GM12878 (cell line): ENCODE results near the gene S1PR3. TPM values are rescaled to one million over a fixed set of nuclear protein-coding genes. Genes with fewer than 3 reads are reported as not detected.

Experiments
- ATAC-seq: fragments of 200-7000 bp; cut with Tn5 transposase; 3 replicates; pipeline ENCODE4 v1.9.1; 2020; ENCODE audit warnings: mild to moderate bottlenecking, moderate library complexity
- BruUV-seq: library from RNA; stranded (reverse); fragments of 400-500 nt; replicated peaks from 2 replicates; lab custom pipeline; 2021; lab: Mats Ljungman, UMichigan
- CTCF ChIA-PET: fragments of 300-600 bp; sonication (Branson Sonifier 250); formaldehyde crosslinking; extraction: SDS; loops from one replicate; lab custom pipeline; 2021; ENCODE audit warnings: inconsistent platforms; lab: Yijun Ruan, JAX
- POLR2A ChIA-PET: fragments of 350-600 bp; formaldehyde crosslinking; extraction: SDS; loops from one replicate; lab custom pipeline; 2021; ENCODE audit warnings: inconsistent platforms; lab: Charles Lee
- RAD21 ChIA-PET: fragments of 300-600 bp; sonication (Branson Sonifier 250); formaldehyde crosslinking; loops from one replicate; lab custom pipeline; 2023; ENCODE audit warnings: antibody characterized with exemption; ENCODE audit not compliant: unreplicated experiment; lab: Charles Lee
- SMC1A ChIA-PET: fragments of 300-600 bp; sonication (Branson Sonifier 250); formaldehyde crosslinking; loops from one replicate; lab custom pipeline; 2023; ENCODE audit not compliant: unreplicated experiment, uncharacterized antibody; lab: Charles Lee
- DNase-seq: peaks from one replicate; pipeline ENCODE4 v3.0.0-alpha.2; 2011; ENCODE audit warnings: low read depth, low spot score
- FAIRE-seq: peaks from 3 replicates; lab custom pipeline; 2011; peaks lifted over from hg19 to GRCh38; lab: Jason Lieb, UNC
- H2AFZ ChIP-seq: 2 replicates; pipeline ENCODE4 v1.6.0; 2011; ENCODE audit warnings: low read depth, low read length, control low read depth; ENCODE audit not compliant: control insufficient read depth
- H3K27ac ChIP-seq: 2 replicates; pipeline ENCODE4 v1.5.1; 2011; ENCODE audit warnings: control low read depth; ENCODE audit not compliant: control insufficient read depth, insufficient read depth
- H3K27me3 ChIP-seq, 2 experiments: replicated peaks in 1 of 2; 2 replicates each; pipeline versions ENCODE4 v1.6.0 to v1.6.1; 2011; ENCODE audit warnings: low read length in 1 of 2; ENCODE audit not compliant: control insufficient read depth in 2 of 2, insufficient read depth in 2 of 2
- H3K36me3 ChIP-seq, 2 experiments: 2 replicates each; pipeline ENCODE4 v1.5.1; 2011; ENCODE audit warnings: low read length in 1 of 2; ENCODE audit not compliant: control insufficient read depth in 2 of 2, insufficient read depth in 2 of 2
- H3K4me1 ChIP-seq: 2 replicates; pipeline ENCODE4 v1.6.1; 2011; ENCODE audit warnings: mild to moderate bottlenecking, low read length, moderate library complexity, mixed read lengths; ENCODE audit not compliant: control insufficient read depth, insufficient read depth
- H3K4me2 ChIP-seq: 2 replicates; pipeline ENCODE4 v1.6.0; 2011; ENCODE audit warnings: control low read depth; ENCODE audit not compliant: control insufficient read depth, insufficient read depth
- H3K4me3 ChIP-seq: fragments of 200-600 bp; sonication (generic); 2 replicates; pipeline ENCODE4 v1.5.1; 2016
- H3K79me2 ChIP-seq: 2 replicates; pipeline ENCODE4 v1.6.0; 2011; ENCODE audit warnings: low read length; ENCODE audit not compliant: control insufficient read depth, insufficient read depth
- H3K9ac ChIP-seq: 2 replicates; pipeline ENCODE4 v1.8.0; 2011; ENCODE audit warnings: low read length, control low read depth, mixed read lengths; ENCODE audit not compliant: control insufficient read depth, insufficient read depth
- H3K9me3 ChIP-seq: replicated peaks from 3 replicates; pipeline ENCODE4 v1.5.1; 2011; ENCODE audit warnings: mild to moderate bottlenecking, low read length; ENCODE audit not compliant: control insufficient read depth, insufficient read depth
- H4K20me1 ChIP-seq: 2 replicates; pipeline ENCODE4 v1.6.0; 2011; ENCODE audit not compliant: control insufficient read depth, insufficient read depth
- BHLHE40 ChIP-seq, 2 experiments: fragments of 450-650 bp in 1 of 2; IDR thresholded peaks; 2 replicates each; pipeline ENCODE4 v1.6.1; 2011 to 2017; ENCODE audit warnings: low read depth in 2 of 2, borderline replicate concordance in 1 of 2, improper control_type of control experiment in 1 of 2, low read length in 1 of 2, mild to moderate bottlenecking in 1 of 2
- CBX5 ChIP-seq: sonication (generic); IDR thresholded peaks from 2 replicates; pipeline ENCODE4 v1.6.1; 2016; ENCODE audit warnings: low read depth, moderate library complexity, mild to moderate bottlenecking, inconsistent platforms
- CHD4 ChIP-seq: fragments of 200-600 bp; sonication (generic); IDR thresholded peaks from 2 replicates; pipeline ENCODE4 v1.6.1; 2016; ENCODE audit warnings: mild to moderate bottlenecking
- DPF2 ChIP-seq: fragments of 450-650 bp; IDR thresholded peaks from 2 replicates; pipeline ENCODE4 v1.6.1; 2017; ENCODE audit warnings: mild to moderate bottlenecking
- GATAD2B ChIP-seq: fragments of 450-650 bp; conservative IDR thresholded peaks from 2 replicates; pipeline ENCODE4 v1.6.1; 2017; ENCODE audit warnings: low read depth, mild to moderate bottlenecking, moderate library complexity
- IRF5 ChIP-seq: fragments of 450-650 bp; IDR thresholded peaks from 2 replicates; pipeline ENCODE4 v1.6.1; 2017; ENCODE audit warnings: borderline replicate concordance
- JUND ChIP-seq: IDR thresholded peaks from 2 replicates; pipeline ENCODE4 v1.6.1; 2012; ENCODE audit warnings: low read depth, mild to moderate bottlenecking, low read length, improper control_type of control experiment, moderate library complexity
- NFXL1 ChIP-seq: fragments of 450-650 bp; IDR thresholded peaks from 2 replicates; pipeline ENCODE4 v1.6.1; 2017; ENCODE audit warnings: antibody characterized with exemption, mild to moderate bottlenecking, borderline replicate concordance
- NRF1 ChIP-seq: conservative IDR thresholded peaks from 2 replicates; pipeline ENCODE4 v1.6.1; 2011; ENCODE audit warnings: mild to moderate bottlenecking, low read depth, low read length, improper control_type of control experiment
- RUNX3 ChIP-seq: IDR thresholded peaks from 2 replicates; pipeline ENCODE4 v1.6.1; 2012; ENCODE audit warnings: low read length, inconsistent platforms
- SMAD1 ChIP-seq: fragments of 450-650 bp; IDR thresholded peaks from 2 replicates; pipeline ENCODE4 v1.6.1; 2018; ENCODE audit warnings: mild to moderate bottlenecking, low read depth; ENCODE audit not compliant: partially characterized antibody
- SPI1 ChIP-seq: IDR thresholded peaks from 2 replicates; pipeline ENCODE4 v1.6.1; 2011; ENCODE audit warnings: low read depth, mild to moderate bottlenecking, low read length, moderate library complexity, borderline replicate concordance; ENCODE audit not compliant: insufficient read depth
- TCF7 ChIP-seq: IDR thresholded peaks from 2 replicates; pipeline ENCODE4 v1.6.1; 2014; ENCODE audit warnings: antibody characterized with exemption, borderline replicate concordance
- WGBS: methylation state at CpG from one replicate; pipeline ENCODE4 v1.1.6; 2016; ENCODE audit warnings: low lambda C conversion rate; ENCODE audit not compliant: insufficient replicate concordance, insufficient coverage; ENCODE audit errors: missing lambda C conversion rate; 5-methylcytosine and 5-hydroxymethylcytosine counted together
- in situ Hi-C: fragments of 300-500 bp; cut with MboI; formaldehyde crosslinking; loops from 9 replicates; pipeline ENCODE4 v1.14.3; 2018; ENCODE audit warnings: mixed read lengths
- intact Hi-C: fragments of 100-400 bp; cut with micrococcal nuclease; formaldehyde crosslinking; loops from one replicate; pipeline ENCODE4 v1.14.2; 2022; ENCODE audit not compliant: unreplicated experiment
- polyA plus RNA-seq, 11 experiments: library from polyadenylated mRNA; depleted of rRNA in 4 of 11; unstranded in 6 of 11; stranded (reverse) in 5 of 11; fragments of >200 nt; fragmentation: Nextera tagmentation in 4 of 11; fragmentation: Illumina TruSeq in 1 of 11; extraction: Ambion mirVana in 4 of 11; extraction: Trizol in 1 of 11; gene quantifications; 1 replicate in 1 of 11; 2 replicates in 10 of 11; pipeline versions ENCODE4 v1.2.1 to v1.2.3, GENCODE V29; 2011 to 2016; ENCODE audit warnings: inconsistent platforms in 2 of 11, missing spikeins in 2 of 11, low read depth in 1 of 11
- total RNA-seq, 4 experiments: library from RNA; depleted of rRNA in 3 of 4; stranded (reverse); fragments of >200 nt in 3 of 4; fragmentation: Illumina TruSeq in 1 of 4; extraction: Trizol in 1 of 4; gene quantifications; 2 replicates each; pipeline versions ENCODE4 v1.2.1 to v1.2.3, GENCODE V29; 2013 to 2021
- TF ChIP-seq, protein P1 (sequence below): IDR thresholded peaks from 2 replicates; pipeline ENCODE4 v1.6.1; 2012; ENCODE audit warnings: low read depth, low read length, improper control_type of control experiment

The S1PR3 gene
- total and polyA plus RNA-seq, 10 of the 15 experiments (the other 5 are each of a cell fraction or from before 2014, with no cell fraction given), result 0.01 to 0.18 (median 0.01) TPM; not detected in 7

DNA sequence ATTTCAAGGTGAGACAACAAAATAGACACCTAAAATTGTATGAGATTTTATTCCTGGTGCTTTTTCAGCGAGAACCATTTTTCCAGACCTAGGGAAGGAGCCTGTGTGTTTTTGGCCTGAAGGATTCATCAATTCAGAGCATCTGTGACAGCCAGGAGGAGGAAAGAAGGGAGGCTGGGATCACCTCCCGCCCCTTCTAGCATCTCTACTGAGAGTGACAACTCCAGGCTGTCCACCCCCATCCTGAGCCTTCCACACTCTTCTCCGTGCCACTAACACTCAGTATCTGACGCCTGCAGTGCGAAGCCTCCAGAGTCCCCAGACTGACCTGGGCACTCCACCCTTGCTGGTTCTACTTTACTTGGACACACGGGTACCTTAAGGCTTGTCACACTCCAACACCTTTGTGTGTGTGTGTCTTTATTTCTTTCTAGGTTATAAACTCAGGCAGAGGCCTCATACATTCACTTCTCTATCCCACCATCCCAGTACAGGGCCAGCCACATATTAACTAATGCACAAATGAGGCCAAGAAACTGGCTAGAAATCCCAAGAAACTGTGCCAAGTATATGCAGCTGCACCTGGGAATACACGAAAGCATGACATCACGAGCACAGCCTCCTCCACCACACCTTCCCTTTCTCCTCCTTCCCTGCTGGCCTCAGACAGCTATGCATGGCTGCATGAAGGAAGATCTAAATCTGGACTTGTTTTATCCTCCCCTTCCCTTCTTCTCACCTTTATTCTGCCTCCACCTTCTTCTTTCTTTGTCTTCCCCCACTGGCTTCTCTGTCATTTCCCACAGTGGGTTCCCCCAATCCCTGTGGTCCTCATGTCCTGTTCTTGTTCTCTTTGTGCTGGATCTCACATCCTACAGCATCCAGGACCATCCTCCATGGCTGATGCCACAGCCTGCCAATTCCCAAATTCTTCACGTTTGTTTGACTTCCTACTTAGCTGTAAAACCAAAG, 16.0 kb downstream of the S1PR3 start:
- SMC1A ChIA-PET, result no interaction called here
- CTCF ChIA-PET, result no interaction called here
- Histone ChIP-seq H2AFZ (no peak overlapping the region), H3K36me3 (no peaks in the 10 kb centered on the region), H3K4me2 (no peak overlapping the region), H4K20me1 (no peaks in the 10 kb centered on the region), H3K27me3 (no peaks in the 10 kb centered on the region; a peak in 1 of 4 replicates), H3K4me1 (no peaks in the 10 kb centered on the region), H3K9me3 (no peaks in the 10 kb centered on the region), H3K79me2 (no peaks in the 10 kb centered on the region), H3K27ac (no peak overlapping the region), H3K4me3 (no peak overlapping the region), H3K9ac (no peak overlapping the region)
- no peak for DNase-seq
- POLR2A ChIA-PET, result no interaction called here
- WGBS, result 17% methylated on average over 9 of the region's 9 CpGs
- no peak for ATAC-seq
- in situ Hi-C loops (loop anchor here (10.0 kb wide), 1 partner anchor 1052 kb away; a partner anchor contains a TSS), intact Hi-C loops (no loop called here)
- RAD21 ChIA-PET, result no interaction called here
- TF ChIP-seq GATAD2B (no peak), SMAD1 (no peak), SPI1 (no peak), NRF1 (no peak), IRF5 (no peak), JUND (no peak), DPF2 (no peak), CHD4 (no peak), RUNX3 (no peak), TCF7 (no peak), NFXL1 (no peak), BHLHE40 (IDR thresholded peaks at IDR 0.05; ENCODE audit: borderline replicate concordance in 1 of 2, low read depth in 2 of 2, low read length in 1 of 2) (no peak), CBX5 (no peak)
- TF ChIP-seq, protein P1, sequence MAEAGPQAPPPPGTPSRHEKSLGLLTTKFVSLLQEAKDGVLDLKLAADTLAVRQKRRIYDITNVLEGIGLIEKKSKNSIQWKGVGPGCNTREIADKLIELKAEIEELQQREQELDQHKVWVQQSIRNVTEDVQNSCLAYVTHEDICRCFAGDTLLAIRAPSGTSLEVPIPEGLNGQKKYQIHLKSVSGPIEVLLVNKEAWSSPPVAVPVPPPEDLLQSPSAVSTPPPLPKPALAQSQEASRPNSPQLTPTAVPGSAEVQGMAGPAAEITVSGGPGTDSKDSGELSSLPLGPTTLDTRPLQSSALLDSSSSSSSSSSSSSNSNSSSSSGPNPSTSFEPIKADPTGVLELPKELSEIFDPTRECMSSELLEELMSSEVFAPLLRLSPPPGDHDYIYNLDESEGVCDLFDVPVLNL, result no peak
- no peak for FAIRE-seq
- BruUV-seq, result no TSS peak
